Thymus (tissue), 11 donors: ENCODE data around the gene NACC2. TPM values are rescaled to one million over a fixed set of nuclear protein-coding genes. Genes with fewer than 3 reads are reported as not detected.
"Not testable (repeated sequence)": the region's sequence is repeated elsewhere in the genome, so short reads cannot be mapped to it uniquely, and the experiment has no call there.

Experiments used
- DNase-seq, 9 donors: peaks; one replicate each; pipeline ENCODE4 v3.0.0-alpha.2; 2013; ENCODE audit warnings: low spot score in 9 of 9, low read depth in 6 of 9, missing footprints in 1 of 9
- H3K27ac ChIP-seq, 2 donors: one replicate each; pipeline ENCODE4 v1.5.1; 2013; ENCODE audit warnings: control low read depth in 1 of 2, low read depth in 1 of 2, low read length in 1 of 2, mild to moderate bottlenecking in 1 of 2, moderate library complexity in 1 of 2
- H3K27me3 ChIP-seq, 2 donors: one replicate each; pipeline ENCODE4 v1.5.1; 2013; ENCODE audit warnings: low read length in 1 of 2; ENCODE audit not compliant: control insufficient read depth in 2 of 2, insufficient read depth in 1 of 2
- H3K36me3 ChIP-seq, 2 donors: one replicate each; pipeline ENCODE4 v1.5.1; 2013; ENCODE audit warnings: low read length in 1 of 2, mild to moderate bottlenecking in 1 of 2, moderate library complexity in 1 of 2; ENCODE audit not compliant: control insufficient read depth in 2 of 2, insufficient read depth in 2 of 2
- H3K4me1 ChIP-seq, 2 donors: one replicate each; pipeline ENCODE4 v1.5.1; 2013; ENCODE audit warnings: low read length in 2 of 2; ENCODE audit not compliant: control insufficient read depth in 2 of 2, insufficient read depth in 2 of 2
- H3K4me3 ChIP-seq, 2 donors: one replicate each; pipeline ENCODE4 v1.5.1; 2013; ENCODE audit warnings: low read length in 2 of 2, control low read depth in 1 of 2, mild to moderate bottlenecking in 1 of 2
- H3K9me3 ChIP-seq, 2 donors: one replicate each; pipeline ENCODE4 v1.5.1; 2013; ENCODE audit warnings: low read length in 1 of 2, mild to moderate bottlenecking in 1 of 2; ENCODE audit not compliant: control insufficient read depth in 2 of 2, insufficient read depth in 1 of 2
- WGBS: extraction: QIAGEN DNeasy Blood & Tissue Kit; methylation state at CpG from one replicate; pipeline ENCODE4 v1.1.7; 2013; 5-methylcytosine and 5-hydroxymethylcytosine counted together
- polyA plus RNA-seq: library from polyadenylated mRNA; stranded (reverse); fragments of 200-250 nt; gene quantifications from one replicate; pipeline ENCODE4 v1.2.3, GENCODE V29; 2013
- total RNA-seq: library from RNA; stranded (reverse); fragments of 120-200 nt; gene quantifications from one replicate; pipeline ENCODE4 v1.2.4, GENCODE V29; 2013
- donor health status: healthy.

The NACC2 gene
- total and polyA plus RNA-seq, 2 donors: 1.5 to 4.4 TPM

DNA sequence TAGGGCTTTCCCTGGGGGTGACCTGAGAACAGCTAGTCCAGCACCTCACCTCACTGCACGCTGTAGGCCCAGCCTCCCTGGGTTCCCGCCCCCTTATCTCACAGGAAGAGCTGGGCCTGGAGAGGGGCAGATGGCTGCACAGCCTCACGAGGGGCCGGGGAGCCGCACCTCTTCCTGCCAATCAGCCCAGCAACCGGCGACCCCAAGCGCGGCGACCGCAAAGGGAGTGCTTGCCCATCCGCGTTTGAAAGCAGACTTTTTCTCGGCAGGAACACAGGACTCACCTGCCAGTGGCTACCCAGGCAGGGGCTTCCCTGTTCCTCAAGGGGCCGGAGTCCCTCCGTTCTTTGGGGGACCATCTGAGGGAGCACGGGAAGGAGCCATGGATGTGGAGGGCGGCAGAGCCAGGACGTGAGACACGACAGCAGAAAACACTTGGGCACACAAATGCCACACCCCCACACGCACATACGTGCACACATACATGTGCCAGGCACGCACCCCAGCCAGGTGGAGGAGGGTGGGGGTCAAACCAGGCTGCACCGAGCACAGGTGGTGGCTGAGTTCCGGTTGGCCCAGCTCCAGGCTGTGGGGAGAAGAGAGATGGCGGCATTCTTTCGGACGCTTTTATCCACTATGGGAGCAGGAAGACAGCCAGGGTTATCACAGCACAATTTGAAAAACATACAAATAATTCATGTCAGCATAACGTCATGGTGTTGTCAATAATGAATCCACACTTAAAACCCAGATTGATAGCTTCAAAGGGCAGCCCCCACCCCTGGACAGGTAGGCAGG lies 12.3 kb upstream of the NACC2 start:
- peak in 3 of 9 donors; percentile 36 to 76 (median 52) for DNase-seq
- H3K36me3 ChIP-seq: no peaks in the 10 kb centered on the region
- H3K27ac ChIP-seq: peak overlapping the region; percentile 56 to 75
- peaks cover 42 to 79% of the 10 kb centered on the region in 2 donors for H3K4me1 ChIP-seq
- WGBS: 10% methylated on average over 29 of the region's 29 CpGs
- peaks cover 0 to 3% of the 10 kb centered on the region in 2 donors for H3K9me3 ChIP-seq
- H3K27me3 ChIP-seq: peaks cover 0 to 15% of the 10 kb centered on the region in 2 donors
- H3K4me3 ChIP-seq: peak overlapping the region in 1 of 2 donors; percentile 18

DNA sequence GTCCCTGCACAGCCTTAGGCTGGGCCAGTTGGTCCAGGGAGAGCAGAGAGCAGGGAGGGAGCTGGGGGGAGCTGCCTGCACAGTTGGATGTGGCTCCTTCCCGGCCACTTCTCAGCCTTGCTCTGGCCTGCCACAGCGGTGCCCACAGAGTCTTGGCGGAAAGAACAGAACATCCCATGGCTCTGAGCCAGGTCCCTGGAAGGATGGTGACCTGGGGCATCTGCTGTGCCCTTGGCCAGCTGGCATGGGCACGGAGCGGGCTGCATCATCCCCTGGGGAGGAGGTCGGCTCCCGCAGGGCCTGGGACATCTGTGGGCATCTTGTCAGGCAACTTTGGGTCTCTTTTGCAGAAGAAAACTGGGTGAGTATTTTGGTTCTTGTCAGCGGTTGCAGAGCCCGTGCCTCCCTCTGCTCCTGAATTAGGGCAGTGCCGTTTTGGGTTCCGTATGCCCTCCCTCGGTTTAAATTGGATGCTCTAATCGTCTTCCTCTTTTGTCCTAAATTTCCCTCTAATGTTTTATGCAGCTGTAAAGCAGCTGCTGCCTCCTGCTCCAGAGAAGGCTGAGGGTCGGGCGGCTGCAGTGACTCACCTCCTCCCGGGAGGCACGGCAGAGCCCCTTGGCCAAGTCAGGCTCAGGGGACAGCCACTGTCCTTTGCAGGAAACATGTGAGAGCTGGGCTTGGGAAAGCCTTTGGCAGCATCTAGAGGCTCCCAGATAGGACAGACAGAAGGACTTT lies 10.5 kb upstream of the NACC2 start:
- H3K9me3 ChIP-seq: peaks cover 0 to 3% of the 10 kb centered on the region in 2 donors
- H3K4me3 ChIP-seq: no peak overlapping the region
- no peak for DNase-seq
- WGBS: 89% methylated on average over 17 of the region's 17 CpGs
- H3K27me3 ChIP-seq: peaks cover 0 to 16% of the 10 kb centered on the region in 2 donors
- no peak overlapping the region for H3K27ac ChIP-seq
- peaks cover 35 to 62% of the 10 kb centered on the region in 2 donors for H3K4me1 ChIP-seq
- H3K36me3 ChIP-seq: no peaks in the 10 kb centered on the region

DNA sequence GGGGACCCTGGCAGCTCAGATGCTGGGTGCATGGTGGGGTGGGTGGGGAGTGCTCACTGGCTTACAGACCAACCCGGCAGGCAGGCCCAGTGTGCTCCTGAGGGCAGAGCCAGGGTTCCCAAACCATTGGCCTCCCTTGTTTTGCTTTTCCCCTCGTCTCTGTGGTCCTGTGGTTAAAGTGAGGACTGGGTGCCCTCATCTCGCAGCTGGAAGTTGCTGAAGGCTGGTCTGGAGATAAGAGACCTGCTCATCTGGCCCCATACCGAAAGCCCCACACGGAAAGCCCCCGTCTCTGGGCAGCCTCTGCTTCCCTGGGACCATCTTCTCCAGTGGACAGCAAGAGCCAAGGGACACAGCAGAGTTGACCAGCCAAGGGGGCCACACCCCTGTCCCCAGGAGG lies 9.8 kb upstream of the NACC2 start:
- DNase-seq: no peak
- peaks cover 0 to 14% of the 10 kb centered on the region in 2 donors for H3K27me3 ChIP-seq
- no peak overlapping the region for H3K4me3 ChIP-seq
- 50% methylated on average over 6 of the region's 6 CpGs for WGBS
- peaks cover 0 to 3% of the 10 kb centered on the region in 2 donors for H3K9me3 ChIP-seq
- H3K27ac ChIP-seq: no peak overlapping the region
- H3K36me3 ChIP-seq: no peaks in the 10 kb centered on the region
- peaks cover 29 to 55% of the 10 kb centered on the region in 2 donors for H3K4me1 ChIP-seq

DNA sequence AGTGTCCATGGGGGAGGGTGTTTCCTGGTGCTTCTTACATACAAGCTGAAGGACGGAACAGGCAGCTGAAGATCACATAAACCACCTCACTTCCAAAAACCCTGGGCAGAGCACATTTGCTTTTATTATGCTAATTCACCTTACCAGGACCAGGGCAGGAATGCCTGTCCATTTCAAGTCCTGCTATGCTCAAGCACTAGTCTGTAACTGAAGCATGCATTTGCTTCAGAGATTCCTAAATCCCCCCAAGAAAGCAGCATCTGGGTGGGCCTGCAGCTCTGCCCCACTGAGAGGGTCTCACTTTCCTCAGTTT lies 9.4 kb upstream of the NACC2 start:
- no peak overlapping the region for H3K27ac ChIP-seq
- H3K36me3 ChIP-seq: no peaks in the 10 kb centered on the region
- peaks cover 0 to 3% of the 10 kb centered on the region in 2 donors for H3K9me3 ChIP-seq
- WGBS: 24% methylated on average over 1 of the region's 1 CpG
- H3K4me1 ChIP-seq: peaks cover 28 to 52% of the 10 kb centered on the region in 2 donors
- peaks cover 0 to 15% of the 10 kb centered on the region in 2 donors for H3K27me3 ChIP-seq
- no peak for DNase-seq
- H3K4me3 ChIP-seq: no peak overlapping the region

DNA sequence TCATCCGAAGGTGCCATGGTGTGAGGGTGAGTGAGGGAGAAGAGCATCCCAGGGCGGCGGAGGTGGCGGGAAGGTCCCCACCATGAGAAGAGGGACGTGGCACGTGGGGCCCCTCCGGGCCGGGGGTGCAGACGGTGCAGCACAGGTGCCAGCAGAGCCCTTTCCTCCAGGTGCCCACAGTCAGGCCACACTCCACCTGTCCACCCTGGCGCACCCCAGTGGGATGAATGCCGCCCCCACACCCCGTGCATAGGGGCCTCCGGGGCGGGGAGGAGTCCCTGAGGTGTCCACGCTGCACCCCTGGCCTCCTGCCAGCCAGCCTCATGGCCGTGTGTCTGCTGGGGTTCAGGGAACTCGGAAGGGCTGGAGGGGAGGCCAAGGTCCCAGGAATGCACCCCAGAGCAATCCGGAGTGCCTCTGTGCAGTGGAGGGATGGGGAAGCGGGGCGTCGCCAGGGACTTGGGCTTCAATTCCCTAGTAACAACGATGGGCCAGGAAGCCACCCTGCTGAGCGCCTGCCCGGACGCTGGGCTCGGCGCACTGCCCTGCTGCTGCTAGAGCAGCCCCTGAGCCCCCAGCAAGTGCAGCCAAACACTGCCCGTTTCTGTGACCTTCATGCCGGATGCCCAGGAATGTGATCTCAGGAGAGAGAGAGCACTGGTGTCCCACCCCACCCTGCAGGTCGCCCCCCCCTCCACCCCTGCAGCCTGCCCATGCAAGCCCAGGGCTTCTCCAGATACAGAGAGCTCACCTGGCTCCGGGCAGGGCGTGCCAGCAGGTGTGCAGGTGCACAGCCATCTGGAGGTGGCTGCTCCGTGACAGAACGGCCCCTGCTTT lies 8.8 kb upstream of the NACC2 start:
- H3K27me3 ChIP-seq: peaks cover under 1 to 21% of the 10 kb centered on the region in 2 donors
- WGBS: 83% methylated on average over 34 of the region's 34 CpGs

DNA sequence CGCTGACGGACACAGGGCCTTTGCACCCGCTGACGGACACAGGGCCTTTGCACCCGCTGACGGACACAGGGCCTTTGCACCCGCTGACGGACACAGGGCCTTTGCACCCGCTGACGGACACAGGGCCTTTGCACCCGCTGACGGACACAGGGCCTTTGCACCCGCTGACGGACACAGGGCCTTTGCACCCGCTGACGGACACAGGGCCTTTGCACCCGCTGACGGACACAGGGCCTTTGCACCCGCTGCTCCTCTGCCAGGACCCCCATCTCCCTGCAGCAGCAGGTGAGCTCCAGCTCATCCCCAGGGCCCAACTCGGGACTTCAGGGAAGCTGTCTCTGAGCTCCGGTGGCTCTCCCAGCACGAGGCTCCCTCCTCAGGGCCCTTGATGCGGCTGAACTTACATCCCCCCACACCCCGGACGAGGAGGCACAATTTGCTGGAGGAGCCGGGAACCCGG lies 6.6 kb upstream of the NACC2 start:
- not testable (repeated sequence) for H3K36me3 ChIP-seq, DNase-seq, H3K9me3 ChIP-seq, H3K27ac ChIP-seq, H3K4me3 ChIP-seq
- Histone ChIP-seq H3K27me3 (peaks cover 15 to 42% of the 10 kb centered on the region in 2 donors), H3K4me1 (peaks cover 9 to 24% of the 10 kb centered on the region in 2 donors)
- WGBS: 96% methylated on average over 13 of the region's 27 CpGs

More for the DNA sequence above, 8.8 kb upstream of the NACC2 start:
- H3K27ac ChIP-seq: no peak overlapping the region
- H3K36me3 ChIP-seq: no peaks in the 10 kb centered on the region
- peaks cover 24 to 46% of the 10 kb centered on the region in 2 donors for H3K4me1 ChIP-seq
- DNase-seq: no peak
- H3K4me3 ChIP-seq: no peak overlapping the region
- H3K9me3 ChIP-seq: peaks cover 0 to 3% of the 10 kb centered on the region in 2 donors

DNA sequence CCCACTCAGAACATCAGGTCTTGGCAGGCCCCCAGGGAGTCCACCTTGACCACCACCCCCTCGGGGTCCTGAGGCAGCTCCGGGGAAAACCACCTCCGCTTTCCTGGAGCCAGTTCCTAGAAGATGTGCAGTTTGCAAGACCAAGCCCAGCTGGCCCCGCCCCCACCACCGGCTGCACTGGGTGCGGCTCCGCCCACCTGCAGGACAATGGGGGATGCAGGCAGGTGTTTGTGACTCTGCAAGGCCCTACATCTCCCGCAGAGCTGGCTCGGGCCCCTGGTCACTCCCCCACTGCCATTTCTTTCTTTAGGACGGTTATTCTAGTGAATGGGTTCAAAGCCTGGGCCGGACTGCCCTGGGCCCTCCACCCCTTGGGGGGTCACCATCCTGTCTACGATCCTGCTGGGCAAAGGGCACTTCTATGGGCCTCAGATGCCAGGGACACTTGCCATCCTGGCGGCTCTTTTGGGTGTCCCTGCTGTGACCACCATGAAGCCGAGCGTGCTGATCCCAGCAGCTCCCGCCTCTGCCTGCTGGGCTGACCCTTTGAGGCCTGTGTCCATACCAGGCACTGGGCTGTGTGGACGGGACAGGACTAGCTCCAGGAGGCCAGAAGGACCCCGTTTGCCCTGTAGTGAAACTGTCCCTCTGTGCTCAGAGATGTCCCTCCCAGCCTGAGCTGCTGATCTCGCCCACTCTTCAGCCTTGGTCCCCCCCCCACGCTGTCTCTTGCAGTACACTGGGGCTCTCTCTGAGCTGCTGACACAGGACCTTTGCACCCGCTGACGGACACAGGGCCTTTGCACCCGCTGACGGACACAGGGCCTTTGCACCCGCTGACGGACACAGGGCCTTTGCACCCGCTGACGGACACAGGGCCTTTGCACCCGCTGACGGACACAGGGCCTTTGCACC lies 5.9 kb upstream of the NACC2 start:
- Histone ChIP-seq H3K4me1 (peaks cover 5 to 19% of the 10 kb centered on the region in 2 donors), H3K27me3 (peaks cover 21 to 48% of the 10 kb centered on the region in 2 donors)
- 88% methylated on average over 26 of the region's 30 CpGs for WGBS

DNA sequence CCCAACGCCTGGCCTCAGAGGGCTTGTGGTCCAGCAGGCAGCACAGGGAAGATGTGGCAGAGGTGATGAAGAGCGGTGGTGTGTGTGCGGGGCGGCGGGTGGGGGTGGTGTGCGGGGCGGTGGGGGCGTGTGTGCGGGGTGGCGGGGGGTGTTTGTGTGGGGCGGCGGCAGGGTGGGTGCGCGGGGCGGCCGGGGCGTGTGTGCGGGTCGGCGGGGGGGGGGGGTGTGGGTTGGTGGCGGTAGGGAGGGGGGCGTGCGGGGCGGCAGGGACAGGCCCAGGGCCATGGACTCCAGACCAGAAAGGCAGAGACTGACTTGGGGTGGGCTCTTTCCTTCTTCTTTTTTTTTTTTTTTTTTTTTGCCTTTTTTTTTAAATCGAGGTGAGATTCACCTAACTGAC lies 4.5 kb upstream of the NACC2 start:
- H3K27ac ChIP-seq: no peak overlapping the region
- H3K4me1 ChIP-seq: peaks cover 4 to 6% of the 10 kb centered on the region in 2 donors
- H3K4me3 ChIP-seq: no peak overlapping the region
- DNase-seq: no peak
- WGBS: 87% methylated on average over 25 of the region's 25 CpGs
- H3K27me3 ChIP-seq: peaks cover 36 to 49% of the 10 kb centered on the region in 2 donors
- H3K9me3 ChIP-seq: no peaks in the 10 kb centered on the region
- H3K36me3 ChIP-seq: no peaks in the 10 kb centered on the region

More for the DNA sequence above, 5.9 kb upstream of the NACC2 start:
- DNase-seq: no peak
- no peaks in the 10 kb centered on the region for H3K9me3 ChIP-seq
- H3K36me3 ChIP-seq: no peaks in the 10 kb centered on the region
- H3K27ac ChIP-seq: no peak overlapping the region
- no peak overlapping the region for H3K4me3 ChIP-seq
